Measurements from ENCODE around the gene COG3. TPM values are rescaled to one million over a fixed set of nuclear protein-coding genes. Genes with fewer than 3 reads are reported as not detected.

COG3 gene
- polyA plus RNA-seq, 1 donor from 2014 or later, result 90.2 TPM

GRCh38 chr13:45519493-45519892, 54.8 kb downstream of the COG3 start:
- Histone ChIP-seq H3K27ac (ENCODE audit: low read length) (no peak overlapping the region), H3K4me2 (ENCODE audit: low read length) (no peak overlapping the region), H3K9me3 (ENCODE audit: low read length) (no peaks in the 10 kb centered on the region), H3K9me2 (ENCODE audit: insufficient read depth, low read length) (no peaks in the 10 kb centered on the region), H2AFZ (ENCODE audit: low read depth, low read length) (no peak overlapping the region), H3K9ac (ENCODE audit: low read length) (no peak overlapping the region), H3K79me2 (replicated peaks; ENCODE audit: insufficient read depth, low read length) (no peaks in the 10 kb centered on the region), H3K4me3 (ENCODE audit: low read length) (no peak overlapping the region), H3K27me3 (ENCODE audit: insufficient read depth, low read depth, low read length) (no peaks in the 10 kb centered on the region), H4K20me1 (ENCODE audit: insufficient read depth) (no peaks in the 10 kb centered on the region), H3F3A (ENCODE audit: insufficient read depth, low read length, poor library complexity, severe bottlenecking) (no peaks in the 10 kb centered on the region), H3K36me3 (ENCODE audit: insufficient read depth, low read length) (peaks cover 11% of the 10 kb centered on the region)
- TF ChIP-seq SMC3 (conservative IDR thresholded peaks at IDR 0.05; ENCODE audit: poor library complexity) (no peak), MXI1 (conservative IDR thresholded peaks at IDR 0.05; ENCODE audit: poor library complexity, severe bottlenecking) (no peak), REST (IDR thresholded peaks at IDR 0.05; ENCODE audit: borderline replicate concordance) (no peak), TAF1 (IDR thresholded peaks at IDR 0.05; ENCODE audit: low read depth) (no peak), RAD21 (conservative IDR thresholded peaks at IDR 0.05) (no peak)

GRCh38 chr13:45521297-45521696, 56.6 kb downstream of the COG3 start:
- TF ChIP-seq RAD21 (conservative IDR thresholded peaks at IDR 0.05), result no peak
- no peak for TF ChIP-seq EP300 (conservative IDR thresholded peaks at IDR 0.05; ENCODE audit: poor library complexity, severe bottlenecking)
- TF ChIP-seq TAF1 (IDR thresholded peaks at IDR 0.05; ENCODE audit: low read depth), result no peak
- no peak for TF ChIP-seq REST (IDR thresholded peaks at IDR 0.05; ENCODE audit: borderline replicate concordance)
- no peak for TF ChIP-seq POLR2AphosphoS5 (IDR thresholded peaks at IDR 0.05)
- no peak for TF ChIP-seq SMC3 (conservative IDR thresholded peaks at IDR 0.05; ENCODE audit: poor library complexity)
- H3K27me3 ChIP-seq (ENCODE audit: insufficient read depth, low read depth, low read length), result no peaks in the 10 kb centered on the region
- H3K79me2 ChIP-seq (replicated peaks; ENCODE audit: insufficient read depth, low read length), result no peaks in the 10 kb centered on the region
- H3K27ac ChIP-seq (ENCODE audit: low read length), result no peak overlapping the region
- no peak overlapping the region for H3K4me2 ChIP-seq (ENCODE audit: low read length)
- no peaks in the 10 kb centered on the region for H4K20me1 ChIP-seq (ENCODE audit: insufficient read depth)
- H3K9me2 ChIP-seq (ENCODE audit: insufficient read depth, low read length), result no peaks in the 10 kb centered on the region
- H3K9me3 ChIP-seq (ENCODE audit: low read length), result no peaks in the 10 kb centered on the region
- H2AFZ ChIP-seq (ENCODE audit: low read depth, low read length), result no peak overlapping the region
- H3K4me3 ChIP-seq (ENCODE audit: low read length), result no peak overlapping the region
- no peak overlapping the region for H3K9ac ChIP-seq (ENCODE audit: low read length)
- peaks cover 15% of the 10 kb centered on the region for H3K36me3 ChIP-seq (ENCODE audit: insufficient read depth, low read length)
- H3F3A ChIP-seq (ENCODE audit: insufficient read depth, low read length, poor library complexity, severe bottlenecking), result no peaks in the 10 kb centered on the region

GRCh38 chr13:45522571-45522970, 57.8 kb downstream of the COG3 start:
- no peak overlapping the region for H3K4me3 ChIP-seq (ENCODE audit: low read length)
- no peaks in the 10 kb centered on the region for H3K79me2 ChIP-seq (replicated peaks; ENCODE audit: insufficient read depth, low read length)
- H3K27ac ChIP-seq (ENCODE audit: low read length), result no peak overlapping the region
- no peak overlapping the region for H3K4me2 ChIP-seq (ENCODE audit: low read length)
- TF ChIP-seq CTCF (IDR thresholded peaks at IDR 0.05; ENCODE audit: poor library complexity, severe bottlenecking) (no peak), EP300 (conservative IDR thresholded peaks at IDR 0.05; ENCODE audit: poor library complexity, severe bottlenecking) (no peak), REST (IDR thresholded peaks at IDR 0.05; ENCODE audit: borderline replicate concordance) (no peak), MXI1 (conservative IDR thresholded peaks at IDR 0.05; ENCODE audit: poor library complexity, severe bottlenecking) (no peak)
- no peaks in the 10 kb centered on the region for H3K27me3 ChIP-seq (ENCODE audit: insufficient read depth, low read depth, low read length)
- H3K9me3 ChIP-seq (ENCODE audit: low read length), result no peaks in the 10 kb centered on the region
- no peaks in the 10 kb centered on the region for H4K20me1 ChIP-seq (ENCODE audit: insufficient read depth)
- H3K36me3 ChIP-seq (ENCODE audit: insufficient read depth, low read length), result peaks cover 15% of the 10 kb centered on the region
- no peak overlapping the region for H2AFZ ChIP-seq (ENCODE audit: low read depth, low read length)
- no peaks in the 10 kb centered on the region for H3F3A ChIP-seq (ENCODE audit: insufficient read depth, low read length, poor library complexity, severe bottlenecking)
- H3K9me2 ChIP-seq (ENCODE audit: insufficient read depth, low read length), result no peaks in the 10 kb centered on the region
- H3K9ac ChIP-seq (ENCODE audit: low read length), result no peak overlapping the region

All from neural cell (in vitro differentiated cells).